Glomerular endothelial cell (primary cell): Measurements from ENCODE around the gene VPS16. TPM values are rescaled to one million over a fixed set of nuclear protein-coding genes. Genes with fewer than 3 reads are reported as not detected.
"Not testable (repeated sequence)": the region's sequence is repeated elsewhere in the genome, so short reads cannot be mapped to it uniquely, and the experiment has no call there.

Source experiments
- DNase-seq: peaks from one replicate; pipeline ENCODE4 v3.0.0-alpha.2; 2011; ENCODE audit warnings: low read depth, low spot score; ENCODE audit errors: extremely low read depth
- total RNA-seq: library from RNA; depleted of rRNA; stranded (reverse); fragments of >200 nt; gene quantifications from 2 replicates; pipeline ENCODE4 v1.2.3, GENCODE V29; 2015

Gene VPS16
- total RNA-seq, 1 donor from 2014 or later = 36.6 TPM

DNA sequence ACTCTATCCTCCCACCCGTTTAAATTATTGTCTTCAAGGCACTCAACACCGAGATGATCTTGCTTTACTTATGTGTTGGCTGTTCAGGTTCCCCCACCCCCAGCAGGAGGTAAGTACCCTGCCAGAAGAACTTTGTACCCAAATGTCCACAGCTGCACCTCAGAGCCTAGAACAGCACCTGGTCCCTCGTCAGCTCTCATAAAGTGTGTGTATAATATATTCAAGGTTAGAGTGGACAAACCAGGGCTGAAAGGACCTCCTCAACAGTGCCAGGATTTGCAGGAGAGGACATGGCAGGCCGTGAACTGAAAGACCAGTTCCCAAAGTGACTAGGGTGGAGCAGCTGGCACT is 34.2 kb upstream of the VPS16 start:
- no peak for DNase-seq

GRCh38 chr20:2807019-2807418 is 33.5 kb upstream of the VPS16 start:
- no peak for DNase-seq

DNA sequence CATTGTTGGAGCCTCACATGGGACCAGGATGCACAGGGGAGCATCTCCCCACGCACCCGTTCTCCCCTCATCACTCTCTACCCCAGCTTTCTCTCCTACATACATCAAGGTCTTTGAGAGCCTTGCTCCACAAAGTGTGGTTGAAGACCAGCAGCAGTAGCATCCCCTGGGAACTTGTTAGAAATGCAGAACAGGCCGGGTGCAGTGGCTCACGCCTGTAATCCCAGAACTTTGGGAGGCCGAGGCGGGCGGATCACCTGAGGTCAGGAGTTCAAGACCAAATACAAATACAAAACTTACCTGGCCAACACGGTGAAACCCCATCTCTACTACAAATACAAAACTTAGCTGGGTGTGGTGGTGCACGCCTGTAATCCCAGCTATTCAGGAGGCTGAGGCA is 32.6 kb upstream of the VPS16 start:
- not testable (repeated sequence) for DNase-seq

- no peak for DNase-seq
Measured at GRCh38 chr20:2809690-2810089, 30.9 kb upstream of the VPS16 start.

- no peak for DNase-seq
Measured at GRCh38 chr20:2812189-2812588, 28.4 kb upstream of the VPS16 start.

DNA sequence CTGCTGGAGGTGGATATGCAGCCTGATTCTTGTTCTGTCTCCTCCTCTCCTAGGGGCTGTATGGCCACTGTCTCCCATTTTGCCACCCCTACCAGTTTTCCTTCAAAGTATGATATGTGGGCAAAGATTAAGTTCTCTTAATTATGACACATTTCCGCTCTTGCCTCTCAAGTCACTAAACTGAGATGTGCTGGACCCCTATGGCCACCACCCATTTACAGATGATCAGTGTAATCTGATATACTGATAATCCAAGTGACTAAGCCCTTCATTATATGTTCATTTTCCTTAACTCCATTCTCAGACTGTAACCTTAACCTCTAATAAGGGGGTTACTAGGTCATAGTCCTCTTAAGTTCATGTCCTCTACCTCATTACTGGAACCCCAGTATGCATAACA is 26.5 kb upstream of the VPS16 start:
- DNase-seq = no peak

DNA sequence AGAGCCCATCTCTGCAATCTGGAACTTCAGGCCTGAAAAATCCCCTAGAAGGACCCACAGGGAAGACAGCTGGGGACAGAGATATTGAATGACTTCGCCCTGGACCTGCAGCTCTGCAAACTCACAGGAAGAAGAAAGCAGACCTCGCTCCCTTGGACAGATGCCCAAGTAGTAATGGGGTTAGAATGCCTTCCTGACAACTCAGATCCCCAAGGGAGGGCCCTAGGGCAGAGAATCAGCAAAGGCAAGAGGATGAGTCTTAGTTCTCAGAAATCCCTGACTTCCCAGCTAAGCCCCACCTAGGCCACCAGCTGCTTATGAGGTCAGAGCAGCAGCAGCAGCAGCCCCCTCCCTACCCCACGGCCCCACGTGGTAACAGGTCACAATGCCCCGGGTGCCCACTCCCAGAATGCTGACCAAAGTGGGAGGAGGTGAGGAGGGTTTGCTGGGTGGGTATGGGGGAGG is 25.9 kb upstream of the VPS16 start, which contains the start of gene C20orf141:
C20orf141 (plus strand) TSS at position 401 of the 465 bp plus-strand sequence. CDS start 198 bp downstream, outside the sequence.
- peak; percentile 9 for DNase-seq

DNA sequence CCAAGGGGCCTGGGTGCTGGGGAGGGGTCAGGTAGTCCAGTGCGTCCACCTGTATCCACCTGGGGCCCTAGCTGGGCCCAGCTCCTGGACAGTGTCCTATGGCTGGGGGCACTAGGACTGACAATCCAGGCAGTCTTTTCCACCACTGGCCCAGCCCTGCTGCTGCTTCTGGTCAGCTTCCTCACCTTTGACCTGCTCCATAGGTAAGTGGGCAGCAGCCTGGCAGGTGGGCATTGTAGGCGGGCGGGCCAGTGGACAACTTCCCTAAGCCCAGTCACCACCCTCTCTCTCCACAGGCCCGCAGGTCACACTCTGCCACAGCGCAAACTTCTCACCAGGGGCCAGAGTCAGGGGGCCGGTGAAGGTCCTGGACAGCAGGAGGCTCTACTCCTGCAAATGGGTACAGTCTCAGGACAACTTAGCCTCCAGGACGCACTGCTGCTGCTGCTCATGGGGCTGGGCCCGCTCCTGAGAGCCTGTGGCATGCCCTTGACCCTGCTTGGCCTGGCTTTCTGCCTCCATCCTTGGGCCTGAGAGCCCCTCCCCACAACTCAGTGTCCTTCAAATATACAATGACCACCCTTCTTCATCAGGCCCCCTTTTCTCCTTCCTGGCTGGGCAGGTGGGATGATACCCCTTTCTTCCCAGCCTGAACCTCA is 25.2 kb upstream of the VPS16 start:
- DNase-seq = no peak

DNA sequence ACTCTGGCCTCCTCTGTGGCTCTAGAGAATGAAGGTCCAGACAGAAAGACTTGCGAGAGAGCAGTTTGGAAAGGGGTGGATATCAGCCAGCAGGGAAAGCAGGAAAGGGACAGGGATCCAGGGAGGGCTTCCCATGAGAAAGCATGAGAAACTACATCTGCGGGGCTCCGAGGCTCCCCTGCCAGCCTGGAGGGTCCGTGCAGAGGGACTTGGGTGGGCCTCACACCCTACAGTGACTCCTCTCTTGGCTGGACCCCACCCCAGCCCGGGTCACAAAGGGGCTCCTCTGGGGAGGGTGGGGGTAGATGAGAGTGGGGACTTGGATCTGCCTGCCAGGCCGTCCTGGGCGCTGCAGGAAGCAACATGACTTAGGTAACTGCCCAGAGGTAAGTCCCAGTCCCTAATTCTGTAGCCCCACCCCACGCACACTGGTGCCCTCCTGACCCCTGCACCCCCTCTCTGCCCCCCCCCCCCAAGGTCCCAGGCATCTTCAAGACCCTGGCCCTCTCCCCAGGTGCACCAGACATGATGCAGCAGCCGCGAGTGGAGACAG is 24.4 kb upstream of the VPS16 start, which contains the start of gene TMEM239:
TMEM239 (plus strand) TSS at position 335 of the 553 bp plus-strand sequence; CDS start at position 526, 191 bp downstream.
- no peak for DNase-seq

DNA sequence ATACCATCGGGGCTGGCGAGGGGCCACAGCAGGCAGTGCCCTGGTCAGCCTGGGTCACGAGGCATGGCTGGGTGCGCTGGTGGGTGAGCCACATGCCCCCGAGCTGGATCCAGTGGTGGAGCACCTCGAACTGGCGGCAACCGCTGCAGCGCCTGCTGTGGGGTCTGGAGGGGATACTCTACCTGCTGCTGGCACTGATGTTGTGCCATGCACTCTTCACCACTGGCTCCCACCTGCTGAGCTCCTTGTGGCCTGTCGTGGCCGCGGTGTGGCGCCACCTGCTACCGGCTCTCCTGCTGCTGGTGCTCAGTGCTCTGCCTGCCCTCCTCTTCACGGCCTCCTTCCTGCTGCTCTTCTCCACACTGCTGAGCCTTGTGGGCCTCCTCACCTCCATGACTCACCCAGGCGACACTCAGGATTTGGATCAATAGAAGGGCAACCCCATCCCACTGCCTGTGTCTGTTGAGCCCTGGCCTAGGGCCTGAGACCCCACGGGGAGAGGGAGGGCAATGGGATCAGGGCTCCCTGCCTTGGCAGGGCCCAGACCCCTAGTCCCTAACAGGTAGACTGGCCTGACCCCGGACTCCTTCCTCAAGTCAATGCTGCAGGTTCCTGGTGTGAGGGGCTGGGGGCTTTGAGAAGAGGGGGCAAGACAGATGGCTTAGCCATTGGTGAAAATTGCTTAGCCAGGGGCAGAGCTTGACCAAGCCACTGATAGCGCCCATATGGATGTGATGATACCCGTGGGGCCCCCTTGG is 23.8 kb upstream of the VPS16 start:
- no peak for DNase-seq

DNA sequence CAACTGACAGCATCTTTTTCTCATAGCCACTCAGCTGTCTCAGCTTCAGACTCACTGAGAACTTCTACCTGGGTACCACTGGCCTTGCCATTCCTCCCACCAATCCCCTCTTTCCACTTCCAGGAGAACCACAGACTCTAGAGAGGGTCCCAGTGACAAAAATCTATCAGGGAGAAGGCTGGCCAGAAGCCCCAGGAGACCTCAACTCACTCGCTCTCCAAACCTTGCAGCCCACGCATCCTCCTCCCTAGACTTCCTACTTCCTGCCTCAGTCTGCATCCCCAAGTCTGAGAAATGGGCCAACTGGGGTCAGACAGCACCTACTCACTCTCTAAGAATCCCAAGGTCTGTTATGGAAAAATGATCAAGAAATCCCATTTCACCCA is 23.2 kb upstream of the VPS16 start:
- no peak for DNase-seq

DNA sequence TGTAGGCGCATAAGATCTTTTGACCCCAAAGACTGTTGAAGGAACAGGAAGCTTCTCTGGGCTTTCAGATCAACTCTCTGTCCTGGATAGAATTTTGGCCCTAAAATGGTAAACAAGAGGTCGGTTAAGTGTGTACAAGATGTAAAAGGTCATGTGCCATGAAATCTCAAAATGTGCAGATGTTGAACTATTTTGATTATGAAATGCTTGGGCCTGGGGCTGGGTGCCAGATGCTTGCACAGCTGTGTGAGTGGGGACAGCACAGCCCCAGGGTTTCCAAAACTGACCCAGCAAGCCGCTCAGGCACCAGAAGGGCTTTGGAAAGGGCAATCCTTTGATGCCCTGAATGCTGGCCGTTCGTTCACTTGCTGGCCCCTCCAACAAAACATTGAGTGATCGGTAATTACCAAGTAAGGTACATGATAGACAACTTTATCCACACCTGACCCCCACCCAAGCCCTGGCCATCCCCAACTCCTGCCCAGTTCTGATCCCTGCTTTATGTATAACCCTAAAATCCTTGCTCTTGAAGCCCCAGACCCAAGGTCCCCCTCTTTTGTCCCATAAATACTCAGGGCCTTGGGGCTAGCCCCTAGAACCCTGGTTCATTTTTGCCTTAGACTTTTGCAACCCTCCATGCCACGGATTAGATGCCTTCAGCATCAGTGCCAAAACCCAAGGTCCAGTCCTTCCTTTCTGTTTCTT is 22.5 kb upstream of the VPS16 start:
- no peak for DNase-seq

- DNase-seq = no peak
Measured at GRCh38 chr20:2820084-2820895, 20.3 kb upstream of the VPS16 start.

- no peak for DNase-seq
Measured at GRCh38 chr20:2820896-2821869, 19.4 kb upstream of the VPS16 start.

- DNase-seq = no peak
Measured at GRCh38 chr20:2822073-2822472, 18.5 kb upstream of the VPS16 start.

DNA sequence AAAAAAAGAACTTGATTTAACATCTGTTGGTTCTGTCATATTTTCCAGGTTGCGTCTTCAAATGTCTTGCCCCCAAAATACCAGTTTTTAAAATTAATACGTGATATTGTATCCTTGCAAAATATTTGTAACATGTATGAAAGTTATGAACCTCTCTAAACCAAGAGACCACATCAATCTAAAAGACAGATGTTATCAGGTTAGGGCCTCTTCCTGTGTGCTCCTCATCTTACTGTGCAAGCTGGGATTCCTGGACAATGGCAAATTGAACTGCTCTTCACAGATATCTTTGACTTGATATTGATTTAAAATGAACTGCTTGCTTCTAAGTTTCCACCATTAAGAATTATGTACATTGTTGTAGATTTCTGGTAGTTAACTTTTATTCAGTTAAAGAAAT is 14.8 kb upstream of the VPS16 start:
- no peak for DNase-seq

- no peak for DNase-seq
Measured at GRCh38 chr20:2826655-2827054, 13.9 kb upstream of the VPS16 start.

DNA sequence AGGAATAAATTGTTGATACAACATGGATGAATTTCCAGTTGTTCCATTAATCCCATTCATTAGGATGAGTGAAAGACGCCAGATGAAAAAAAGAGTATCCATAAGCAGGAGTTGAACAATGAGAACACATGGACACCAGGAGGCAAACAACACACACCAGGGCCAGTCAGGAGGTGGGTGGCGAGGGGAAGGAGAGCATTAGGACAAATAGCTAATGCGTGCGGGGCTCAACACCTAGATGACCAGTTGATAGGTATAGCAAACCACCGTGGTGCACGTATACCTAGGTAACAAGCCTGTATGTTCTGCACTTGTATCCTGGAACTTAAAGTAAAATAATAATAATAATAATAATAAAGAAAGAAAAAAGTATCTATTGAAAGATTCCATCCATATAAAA is 11.2 kb upstream of the VPS16 start:
- DNase-seq = no peak

DNA sequence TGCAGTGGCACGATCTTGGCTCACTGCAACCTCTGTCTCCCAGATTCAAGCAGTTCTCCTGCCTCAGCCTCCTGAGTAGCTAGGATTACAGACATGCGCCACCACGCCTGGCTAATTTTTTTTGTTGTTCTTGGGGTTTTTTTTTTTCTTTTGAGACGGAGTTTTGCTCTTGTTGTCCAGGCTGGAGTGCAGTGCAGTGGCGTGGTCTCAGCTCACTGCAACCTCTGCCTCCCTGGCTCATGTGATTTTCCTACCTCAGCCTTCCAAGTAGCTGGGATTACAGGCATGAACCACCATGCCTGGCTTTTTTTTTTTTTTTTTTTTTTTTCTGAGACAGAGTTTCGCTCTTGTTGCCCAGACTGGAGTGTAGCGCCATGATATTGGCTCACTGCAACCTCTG is 9.3 kb upstream of the VPS16 start:
- not testable (repeated sequence) for DNase-seq
